ENCODE data around the gene OBSCN.

DNA sequence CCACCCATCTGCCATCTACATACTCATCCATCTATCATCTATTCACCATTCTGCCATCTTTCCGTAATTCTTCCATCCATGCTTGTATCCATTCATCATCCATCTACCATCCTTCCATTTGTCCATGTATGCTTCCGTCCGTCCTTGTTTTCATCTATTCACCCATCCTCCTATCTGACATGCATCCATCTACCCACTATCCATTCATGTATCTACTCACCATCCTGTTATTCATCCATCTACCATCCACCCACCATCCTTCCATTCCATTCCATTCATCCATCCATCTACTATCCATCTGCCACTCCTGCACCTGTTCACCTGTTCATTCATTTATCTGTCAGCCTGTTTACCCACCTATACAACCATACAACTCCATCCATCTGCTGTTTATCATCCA, 112.5 kb downstream of the OBSCN start:
- TF ChIP-seq POLR2AphosphoS5 (IDR thresholded peaks at IDR 0.05; ENCODE audit: low read depth, low read length) (no peak), TAF1 (IDR thresholded peaks at IDR 0.05; ENCODE audit: borderline replicate concordance, insufficient read depth, low read length) (no peak), SIN3A (IDR thresholded peaks at IDR 0.05; ENCODE audit: borderline replicate concordance, insufficient read depth, low read length) (no peak), FOXP2 (optimal IDR thresholded peaks at IDR 0.05; ENCODE audit: borderline replicate concordance, extremely low read depth, extremely low read length, insufficient read depth) (no peak)
- TF ChIP-seq, protein P1, sequence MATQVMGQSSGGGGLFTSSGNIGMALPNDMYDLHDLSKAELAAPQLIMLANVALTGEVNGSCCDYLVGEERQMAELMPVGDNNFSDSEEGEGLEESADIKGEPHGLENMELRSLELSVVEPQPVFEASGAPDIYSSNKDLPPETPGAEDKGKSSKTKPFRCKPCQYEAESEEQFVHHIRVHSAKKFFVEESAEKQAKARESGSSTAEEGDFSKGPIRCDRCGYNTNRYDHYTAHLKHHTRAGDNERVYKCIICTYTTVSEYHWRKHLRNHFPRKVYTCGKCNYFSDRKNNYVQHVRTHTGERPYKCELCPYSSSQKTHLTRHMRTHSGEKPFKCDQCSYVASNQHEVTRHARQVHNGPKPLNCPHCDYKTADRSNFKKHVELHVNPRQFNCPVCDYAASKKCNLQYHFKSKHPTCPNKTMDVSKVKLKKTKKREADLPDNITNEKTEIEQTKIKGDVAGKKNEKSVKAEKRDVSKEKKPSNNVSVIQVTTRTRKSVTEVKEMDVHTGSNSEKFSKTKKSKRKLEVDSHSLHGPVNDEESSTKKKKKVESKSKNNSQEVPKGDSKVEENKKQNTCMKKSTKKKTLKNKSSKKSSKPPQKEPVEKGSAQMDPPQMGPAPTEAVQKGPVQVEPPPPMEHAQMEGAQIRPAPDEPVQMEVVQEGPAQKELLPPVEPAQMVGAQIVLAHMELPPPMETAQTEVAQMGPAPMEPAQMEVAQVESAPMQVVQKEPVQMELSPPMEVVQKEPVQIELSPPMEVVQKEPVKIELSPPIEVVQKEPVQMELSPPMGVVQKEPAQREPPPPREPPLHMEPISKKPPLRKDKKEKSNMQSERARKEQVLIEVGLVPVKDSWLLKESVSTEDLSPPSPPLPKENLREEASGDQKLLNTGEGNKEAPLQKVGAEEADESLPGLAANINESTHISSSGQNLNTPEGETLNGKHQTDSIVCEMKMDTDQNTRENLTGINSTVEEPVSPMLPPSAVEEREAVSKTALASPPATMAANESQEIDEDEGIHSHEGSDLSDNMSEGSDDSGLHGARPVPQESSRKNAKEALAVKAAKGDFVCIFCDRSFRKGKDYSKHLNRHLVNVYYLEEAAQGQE (IDR thresholded peaks at IDR 0.05; ENCODE audit: insufficient read depth in 1 of 2, low read depth in 2 of 2, low read length in 2 of 2), result no peak
